ENCODE measurements around the gene LIF. TPM values are rescaled to one million over a fixed set of nuclear protein-coding genes. Genes with fewer than 3 reads are reported as not detected.

Gene LIF
- total RNA-seq, 4 donors from 2014 or later: 0.19 to 4.8 (median 1.6) TPM

DNA sequence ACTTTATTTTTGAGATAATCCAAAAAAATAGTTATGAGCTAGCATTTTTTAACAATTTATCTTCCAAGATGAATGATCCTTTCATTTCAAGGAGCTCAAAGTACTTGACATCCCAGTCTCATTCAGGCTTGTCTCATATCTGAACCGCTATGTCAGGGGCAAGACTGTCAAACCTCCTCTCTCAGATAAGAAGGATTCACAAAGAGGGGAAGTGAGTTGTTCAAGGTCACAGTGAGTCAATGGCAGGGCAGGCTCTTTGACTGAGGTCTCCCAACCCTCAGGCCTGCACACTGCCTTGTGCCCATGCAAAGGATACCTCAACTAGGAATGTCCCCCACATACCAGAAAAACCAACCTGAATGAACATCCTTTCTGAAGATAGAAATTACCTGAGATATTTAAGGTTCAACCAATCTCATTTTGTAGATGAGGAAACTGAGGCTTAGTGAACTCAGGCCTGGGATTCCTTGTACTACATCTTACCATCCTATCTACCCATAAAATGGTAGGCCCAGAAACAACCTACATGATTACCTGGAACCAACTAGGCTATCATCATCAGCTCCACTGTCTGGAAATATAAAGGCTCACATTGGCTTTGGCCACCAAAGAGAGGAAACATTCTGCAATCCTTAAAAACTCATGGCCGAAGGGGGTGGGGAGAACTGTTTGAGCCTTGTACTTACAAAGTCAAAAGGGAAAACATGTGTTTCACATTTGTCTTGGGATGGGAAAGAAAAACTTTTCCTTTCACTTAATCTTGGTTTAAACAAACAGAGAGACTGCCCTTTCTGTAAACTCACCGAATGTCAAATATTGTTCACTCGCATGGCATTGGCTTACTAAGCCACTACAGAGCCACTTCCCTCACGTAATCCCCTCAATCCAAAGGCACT lies 51.1 kb downstream of the LIF start:
- intact Hi-C loops (cut with DNase I): no loop called here
- no peak for DNase-seq (ENCODE audit: extremely low spot score)
- H3K36me3 ChIP-seq: no peaks in the 10 kb centered on the region
- H3K9me3 ChIP-seq: no peaks in the 10 kb centered on the region
- peak overlapping the region in 3 of 4 donors; percentile 16 to 31 (median 28) for H3K4me3 ChIP-seq
- WGBS: 42% methylated on average over 5 of the region's 5 CpGs
- no peak for TF ChIP-seq EP300 (IDR thresholded peaks at IDR 0.05)
- TF ChIP-seq, protein P1, sequence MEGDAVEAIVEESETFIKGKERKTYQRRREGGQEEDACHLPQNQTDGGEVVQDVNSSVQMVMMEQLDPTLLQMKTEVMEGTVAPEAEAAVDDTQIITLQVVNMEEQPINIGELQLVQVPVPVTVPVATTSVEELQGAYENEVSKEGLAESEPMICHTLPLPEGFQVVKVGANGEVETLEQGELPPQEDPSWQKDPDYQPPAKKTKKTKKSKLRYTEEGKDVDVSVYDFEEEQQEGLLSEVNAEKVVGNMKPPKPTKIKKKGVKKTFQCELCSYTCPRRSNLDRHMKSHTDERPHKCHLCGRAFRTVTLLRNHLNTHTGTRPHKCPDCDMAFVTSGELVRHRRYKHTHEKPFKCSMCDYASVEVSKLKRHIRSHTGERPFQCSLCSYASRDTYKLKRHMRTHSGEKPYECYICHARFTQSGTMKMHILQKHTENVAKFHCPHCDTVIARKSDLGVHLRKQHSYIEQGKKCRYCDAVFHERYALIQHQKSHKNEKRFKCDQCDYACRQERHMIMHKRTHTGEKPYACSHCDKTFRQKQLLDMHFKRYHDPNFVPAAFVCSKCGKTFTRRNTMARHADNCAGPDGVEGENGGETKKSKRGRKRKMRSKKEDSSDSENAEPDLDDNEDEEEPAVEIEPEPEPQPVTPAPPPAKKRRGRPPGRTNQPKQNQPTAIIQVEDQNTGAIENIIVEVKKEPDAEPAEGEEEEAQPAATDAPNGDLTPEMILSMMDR (IDR thresholded peaks at IDR 0.05): no peak
- TF ChIP-seq POLR2A (IDR thresholded peaks at IDR 0.05; ENCODE audit: low read depth): no peak
- TF ChIP-seq POLR2AphosphoS5 (IDR thresholded peaks at IDR 0.05): no peak
- H3K27ac ChIP-seq (replicated peaks in 1 of 4): peak overlapping the region; percentile 61 to 76 (median 72)
- H3K27me3 ChIP-seq: no peaks in the 10 kb centered on the region
- peaks cover 22 to 24% (median 22%) of the 10 kb centered on the region in 4 donors for H3K4me1 ChIP-seq

DNA sequence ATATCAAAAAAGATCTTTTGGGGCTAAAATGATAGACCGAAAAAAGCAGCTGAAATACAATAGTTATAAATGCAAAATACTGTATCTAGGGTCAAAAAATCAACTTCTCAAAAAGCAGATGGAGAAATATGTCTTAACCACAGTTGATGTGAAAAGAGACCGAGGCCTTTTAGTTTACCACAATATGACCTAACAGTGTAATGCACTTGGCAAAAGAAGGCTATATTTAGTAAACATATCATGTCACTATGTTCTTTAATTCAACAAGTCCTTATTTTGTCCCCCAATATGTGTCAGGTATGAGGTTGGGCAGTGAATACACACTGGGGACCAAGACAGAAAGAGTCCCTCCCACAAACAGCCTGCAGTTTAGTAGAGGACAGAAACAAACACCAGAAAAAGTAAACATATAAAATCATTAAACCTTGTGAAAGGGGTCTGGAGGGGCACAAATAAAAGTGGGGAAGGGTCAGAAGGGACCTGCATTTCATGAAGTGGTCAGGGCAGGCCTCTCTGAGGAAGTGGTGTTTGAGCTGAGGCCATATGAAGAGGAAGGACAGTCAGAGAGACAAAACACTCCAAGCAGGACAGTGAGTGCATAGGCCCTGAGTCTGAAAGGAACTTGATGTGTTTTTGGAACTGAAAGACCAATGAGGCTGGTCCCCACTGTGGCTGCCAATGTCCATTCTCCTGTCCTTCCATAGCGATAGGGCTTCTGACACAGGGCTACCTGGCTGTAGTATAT lies 53.4 kb downstream of the LIF start:
- no peak for DNase-seq (ENCODE audit: extremely low spot score)
- intact Hi-C loops (cut with DNase I): no loop called here
- Histone ChIP-seq H3K36me3 (no peaks in the 10 kb centered on the region), H3K27me3 (no peaks in the 10 kb centered on the region), H3K4me3 (no peak overlapping the region), H3K4me1 (peaks cover 22 to 24% (median 22%) of the 10 kb centered on the region in 4 donors), H3K9me3 (no peaks in the 10 kb centered on the region), H3K27ac (replicated peaks in 1 of 4) (no peak overlapping the region)
- WGBS: 83% methylated on average over 3 of the region's 3 CpGs
- TF ChIP-seq EP300 (IDR thresholded peaks at IDR 0.05) (no peak), POLR2AphosphoS5 (IDR thresholded peaks at IDR 0.05) (no peak), POLR2A (IDR thresholded peaks at IDR 0.05; ENCODE audit: low read depth) (no peak)
- TF ChIP-seq, protein P1 (IDR thresholded peaks at IDR 0.05): no peak

DNA sequence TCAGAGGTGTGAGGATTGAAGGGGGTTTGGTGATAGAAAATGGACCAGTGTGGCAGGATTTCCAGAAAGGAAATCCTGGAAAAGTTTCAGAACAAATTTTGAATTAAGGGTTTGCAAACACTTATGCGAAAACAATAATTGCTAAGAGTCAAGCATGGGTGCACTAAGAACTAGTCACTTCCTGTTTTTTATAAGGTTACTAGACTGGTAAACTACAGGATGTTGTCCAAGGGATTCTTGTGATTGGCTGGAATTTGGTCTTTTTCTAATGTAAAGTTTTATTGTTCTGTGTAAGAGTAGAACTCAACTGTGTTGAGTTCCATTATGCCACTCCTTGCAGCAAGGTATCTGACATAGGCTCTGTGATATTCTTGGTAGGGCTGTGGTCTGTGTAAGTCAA lies 54.1 kb downstream of the LIF start:
- WGBS: 61% methylated on average over 1 of the region's 1 CpG

DNA sequence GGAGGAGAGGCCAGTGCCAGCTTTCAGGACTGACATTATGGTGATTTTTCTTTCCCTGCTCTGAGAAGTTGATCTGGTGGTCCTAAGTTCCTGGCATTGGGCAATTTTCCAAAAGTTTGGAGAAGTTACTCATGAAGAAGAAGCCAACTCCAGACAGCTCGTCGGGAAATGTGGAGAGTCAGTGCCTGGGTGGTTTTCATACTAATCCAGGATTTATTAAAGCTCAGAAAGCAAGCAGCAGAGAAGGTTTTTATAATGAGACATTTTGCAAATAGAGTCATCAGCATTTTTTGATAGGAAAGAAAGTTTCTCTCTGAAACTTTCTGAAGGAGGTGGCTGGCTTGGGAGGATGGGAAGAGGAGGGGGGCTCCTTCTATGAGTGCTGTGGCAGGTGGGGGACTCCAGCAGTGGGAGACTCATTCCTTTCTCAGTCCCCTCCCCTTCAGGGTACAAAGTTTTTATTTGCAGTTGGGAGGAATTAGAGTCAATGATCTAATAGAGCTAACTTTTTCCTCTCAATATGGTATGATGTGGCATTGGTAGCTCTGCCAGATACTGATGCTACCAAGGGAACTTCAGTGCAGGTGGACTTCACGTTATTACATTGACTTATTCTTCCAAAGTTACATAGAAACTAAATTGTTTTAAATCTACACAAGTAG lies 55.4 kb downstream of the LIF start:
- H3K36me3 ChIP-seq: no peaks in the 10 kb centered on the region
- H3K9me3 ChIP-seq: no peaks in the 10 kb centered on the region
- intact Hi-C loops (cut with DNase I): no loop called here
- no peak overlapping the region for H3K27ac ChIP-seq (replicated peaks in 1 of 4)
- no peak for DNase-seq (ENCODE audit: extremely low spot score)
- TF ChIP-seq EP300 (IDR thresholded peaks at IDR 0.05) (no peak), POLR2AphosphoS5 (IDR thresholded peaks at IDR 0.05) (no peak), POLR2A (IDR thresholded peaks at IDR 0.05; ENCODE audit: low read depth) (no peak)
- TF ChIP-seq, protein P1 (IDR thresholded peaks at IDR 0.05): no peak
- no peak overlapping the region for H3K4me3 ChIP-seq
- H3K27me3 ChIP-seq: no peaks in the 10 kb centered on the region
- peaks cover 9 to 11% (median 10%) of the 10 kb centered on the region in 4 donors for H3K4me1 ChIP-seq
- WGBS: 82% methylated on average over 3 of the region's 3 CpGs

More for the DNA sequence above, 54.1 kb downstream of the LIF start:
- intact Hi-C loops (cut with DNase I): no loop called here
- no peak for TF ChIP-seq POLR2AphosphoS5 (IDR thresholded peaks at IDR 0.05)
- no peak for TF ChIP-seq EP300 (IDR thresholded peaks at IDR 0.05)
- no peak for TF ChIP-seq POLR2A (IDR thresholded peaks at IDR 0.05; ENCODE audit: low read depth)
- TF ChIP-seq, protein P1 (IDR thresholded peaks at IDR 0.05): no peak
- no peak for DNase-seq (ENCODE audit: extremely low spot score)
- Histone ChIP-seq H3K27ac (replicated peaks in 1 of 4) (no peak overlapping the region), H3K4me1 (peaks cover 22 to 24% (median 22%) of the 10 kb centered on the region in 4 donors), H3K4me3 (no peak overlapping the region), H3K36me3 (no peaks in the 10 kb centered on the region), H3K9me3 (no peaks in the 10 kb centered on the region), H3K27me3 (no peaks in the 10 kb centered on the region)

Data from esophagus muscularis mucosa (tissue), 4 donors.